HG03045 (cell line): ENCODE measurements around the gene KCNIP3.

ENCODE experiments used
- ATAC-seq: cut with Tn5 transposase; IDR thresholded peaks from one replicate; pipeline ENCODE4 v1.9.1; 2021; ENCODE audit warnings: mild to moderate bottlenecking, moderate library complexity; ENCODE audit not compliant: unreplicated experiment

Gene KCNIP3

DNA sequence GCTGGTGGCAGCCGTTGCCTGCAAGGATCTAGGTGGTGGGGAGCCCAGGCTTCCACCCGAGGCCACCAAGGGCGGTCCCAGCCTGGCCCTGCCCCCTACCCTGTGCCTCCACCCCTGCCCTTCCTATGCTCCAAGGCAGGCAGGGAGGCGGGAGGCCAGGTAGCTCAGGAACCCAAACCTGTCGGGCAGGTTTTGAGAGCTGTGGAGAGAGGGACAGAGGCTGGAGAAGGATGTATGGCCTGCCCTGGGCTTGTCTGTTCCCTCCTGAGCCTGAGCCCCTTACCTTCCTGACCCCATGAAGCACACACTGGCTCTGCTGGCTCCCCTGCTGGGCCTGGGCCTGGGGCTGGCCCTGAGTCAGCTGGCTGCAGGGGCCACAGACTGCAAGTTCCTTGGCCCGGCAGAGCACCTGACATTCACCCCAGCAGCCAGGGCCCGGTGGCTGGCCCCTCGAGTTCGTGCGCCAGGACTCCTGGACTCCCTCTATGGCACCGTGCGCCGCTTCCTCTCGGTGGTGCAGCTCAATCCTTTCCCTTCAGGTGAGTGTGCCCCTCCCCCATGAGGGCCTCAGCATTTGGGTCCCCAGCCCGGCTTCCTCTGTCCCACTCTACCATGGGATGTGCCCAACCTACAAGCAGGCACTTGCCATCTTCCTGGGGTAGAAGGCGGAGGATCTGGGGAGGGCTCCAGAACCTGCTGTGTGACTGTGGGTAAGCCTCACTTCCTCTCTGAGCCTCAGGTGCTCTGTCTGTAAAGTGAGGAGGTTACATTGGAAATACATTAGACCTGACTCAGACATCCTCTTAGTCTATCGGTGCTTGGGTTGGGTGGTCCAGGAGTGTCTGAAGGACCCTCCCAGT lies 22.6 kb upstream of the KCNIP3 start, which contains the start of gene PROM2:
Gene PROM2, plus strand, starts transcription at position 159 of the 860 bp plus-strand sequence. Its CDS starts 137 bp downstream, at position 296.
- no peak for ATAC-seq

DNA sequence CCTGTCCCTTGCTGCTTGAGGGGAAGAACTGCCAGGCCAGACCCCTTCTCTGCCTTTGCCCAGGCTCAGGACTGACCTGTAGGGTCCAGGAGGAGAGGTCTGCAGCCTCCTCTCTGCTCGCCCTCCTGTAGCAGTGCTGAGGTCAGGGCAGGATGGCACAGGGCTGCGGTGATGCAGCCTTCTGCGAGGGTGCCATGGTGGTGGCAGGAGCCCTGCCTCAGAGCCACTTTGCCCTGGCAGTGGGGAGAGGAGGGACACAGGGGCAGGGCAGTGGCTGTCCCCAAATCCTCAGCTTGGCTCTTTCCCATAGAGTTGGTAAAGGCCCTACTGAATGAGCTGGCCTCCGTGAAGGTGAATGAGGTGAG lies 22.0 kb upstream of the KCNIP3 start:
- no peak for ATAC-seq

DNA sequence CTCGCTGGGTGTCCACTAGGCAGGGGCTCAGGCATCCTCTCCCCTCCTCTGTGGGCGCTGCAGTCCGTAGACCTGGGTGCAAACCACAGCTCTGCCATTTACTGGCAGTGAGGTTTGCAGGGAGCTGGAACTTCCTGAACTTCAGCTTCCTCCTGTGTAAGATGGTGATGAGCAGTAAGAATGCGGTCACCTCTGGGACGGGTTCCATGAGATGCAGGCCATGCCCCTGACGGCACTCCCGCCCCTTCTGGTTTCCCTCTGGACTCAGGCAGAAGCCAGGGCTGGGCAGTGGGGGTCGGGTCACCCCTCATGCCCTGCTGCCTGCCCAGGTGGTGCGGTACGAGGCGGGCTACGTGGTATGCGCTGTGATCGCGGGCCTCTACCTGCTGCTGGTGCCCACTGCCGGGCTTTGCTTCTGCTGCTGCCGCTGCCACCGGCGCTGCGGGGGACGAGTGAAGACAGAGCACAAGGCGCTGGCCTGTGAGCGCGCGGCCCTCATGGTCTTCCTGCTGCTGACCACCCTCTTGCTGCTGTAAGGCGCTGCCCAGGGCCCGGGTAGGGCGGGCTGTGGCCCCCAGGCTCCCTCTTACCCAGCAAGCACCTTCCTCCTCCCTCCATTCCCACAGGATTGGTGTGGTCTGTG lies 21.4 kb upstream of the KCNIP3 start:
- ATAC-seq: no peak

DNA sequence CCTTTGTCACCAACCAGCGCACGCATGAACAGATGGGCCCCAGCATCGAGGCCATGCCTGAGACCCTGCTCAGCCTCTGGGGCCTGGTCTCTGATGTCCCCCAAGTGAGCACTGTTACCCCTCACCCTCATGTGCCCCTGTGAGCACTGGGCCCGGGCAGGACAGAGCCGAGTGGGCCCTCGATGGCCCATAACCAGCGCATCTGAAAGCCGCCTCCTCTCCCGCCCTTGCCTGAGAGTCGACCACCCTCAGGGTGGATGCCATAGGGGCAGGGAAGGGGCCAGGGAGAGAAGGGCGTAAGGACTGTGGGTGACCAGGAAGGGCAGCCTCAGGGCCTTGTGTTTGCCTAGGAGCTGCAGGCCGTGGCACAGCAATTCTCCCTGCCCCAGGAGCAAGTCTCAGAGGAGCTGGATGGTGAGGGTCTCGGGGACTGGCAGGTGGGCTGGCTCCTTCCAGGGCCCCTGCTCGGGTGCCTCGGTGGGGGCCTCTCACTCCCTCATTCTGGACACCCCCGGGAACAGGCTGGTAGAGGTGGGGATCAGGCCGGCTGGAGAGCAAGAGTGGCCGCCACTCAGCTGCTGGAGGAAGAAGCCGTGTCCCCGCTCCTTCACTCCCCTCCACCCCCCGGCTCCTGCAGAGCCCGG lies 20.8 kb upstream of the KCNIP3 start:
- ATAC-seq: no peak

- no peak for ATAC-seq
Measured at GRCh38 chr2:95276888-95277245, 20.3 kb upstream of the KCNIP3 start.

GRCh38 chr2:95277246-95277906 lies 19.8 kb upstream of the KCNIP3 start:
- ATAC-seq: no peak

GRCh38 chr2:95278051-95278471 lies 19.1 kb upstream of the KCNIP3 start:
- no peak for ATAC-seq

GRCh38 chr2:95278637-95279225 lies 18.4 kb upstream of the KCNIP3 start:
- no peak for ATAC-seq

DNA sequence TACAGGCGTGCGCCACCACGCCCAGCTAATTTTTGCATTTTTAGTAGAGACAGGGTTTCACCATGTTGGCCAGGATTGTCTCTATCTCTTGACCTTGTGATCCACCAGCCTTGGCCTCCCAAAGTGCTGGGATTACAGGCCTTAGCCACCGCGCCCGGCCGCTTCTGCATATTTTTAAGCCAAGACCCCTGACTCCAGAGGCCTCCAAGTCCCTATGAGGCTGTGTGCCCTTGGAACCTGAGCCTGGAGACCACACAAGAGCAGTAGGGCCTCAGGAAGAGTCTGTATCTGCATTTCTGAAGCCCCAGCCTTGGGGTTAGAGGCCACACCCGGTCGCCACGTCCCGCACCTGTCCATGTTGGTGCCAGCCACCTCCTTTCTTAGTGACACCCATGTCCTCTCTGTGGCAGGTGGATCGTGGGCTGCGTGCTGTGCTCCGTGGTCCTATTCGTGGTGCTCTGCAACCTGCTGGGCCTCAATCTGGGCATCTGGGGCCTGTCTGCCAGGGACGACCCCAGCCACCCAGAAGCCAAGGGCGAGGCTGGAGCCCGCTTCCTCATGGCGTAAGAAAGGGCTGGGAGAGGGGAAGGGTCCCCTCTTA lies 17.6 kb upstream of the KCNIP3 start:
- ATAC-seq: no peak

DNA sequence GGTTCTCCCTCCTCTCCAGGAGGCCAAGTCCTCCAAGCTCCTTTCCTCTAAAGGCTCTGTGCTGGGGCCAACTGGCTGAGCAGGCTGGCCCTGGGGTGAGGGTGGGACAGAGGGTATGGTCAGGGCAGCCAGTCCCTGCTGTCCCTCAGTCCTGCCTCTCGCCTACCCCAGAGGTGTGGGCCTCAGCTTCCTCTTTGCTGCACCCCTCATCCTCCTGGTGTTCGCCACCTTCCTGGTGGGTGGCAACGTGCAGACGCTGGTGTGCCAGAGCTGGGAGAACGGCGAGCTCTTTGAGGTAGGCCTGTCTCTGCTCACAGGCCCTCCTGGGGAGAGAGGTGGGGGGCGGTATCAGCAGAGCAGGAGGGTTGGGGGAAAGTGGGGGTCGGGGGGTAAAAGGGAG lies 16.1 kb upstream of the KCNIP3 start:
- no peak for ATAC-seq

GRCh38 chr2:95281786-95282185 lies 15.4 kb upstream of the KCNIP3 start:
- ATAC-seq: no peak

DNA sequence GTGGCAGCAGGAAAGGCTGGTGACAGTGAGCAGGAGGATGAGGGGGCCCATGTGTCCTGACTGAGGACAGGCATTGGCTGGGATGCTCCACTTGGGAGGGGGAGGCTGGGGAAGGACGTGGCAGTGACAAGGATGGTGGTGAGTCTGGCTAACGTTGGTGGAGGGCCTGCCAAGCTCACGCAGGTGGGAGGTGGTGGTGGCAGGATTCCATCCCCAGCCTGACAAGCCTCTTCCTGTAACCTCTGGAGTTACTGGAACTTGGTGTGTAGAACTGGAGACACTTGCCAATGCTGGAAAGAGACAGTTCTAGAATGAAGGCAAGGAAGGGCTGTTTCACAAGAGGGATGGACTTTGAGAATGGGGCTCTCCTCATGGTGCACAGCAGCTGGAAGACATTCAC lies 14.7 kb upstream of the KCNIP3 start:
- no peak for ATAC-seq

- ATAC-seq: no peak
Measured at GRCh38 chr2:95283562-95283961, 13.6 kb upstream of the KCNIP3 start.

GRCh38 chr2:95284886-95285541 lies 12.1 kb upstream of the KCNIP3 start:
- no peak for ATAC-seq

- no peak for ATAC-seq
Measured at GRCh38 chr2:95285542-95285932, 11.6 kb upstream of the KCNIP3 start.

DNA sequence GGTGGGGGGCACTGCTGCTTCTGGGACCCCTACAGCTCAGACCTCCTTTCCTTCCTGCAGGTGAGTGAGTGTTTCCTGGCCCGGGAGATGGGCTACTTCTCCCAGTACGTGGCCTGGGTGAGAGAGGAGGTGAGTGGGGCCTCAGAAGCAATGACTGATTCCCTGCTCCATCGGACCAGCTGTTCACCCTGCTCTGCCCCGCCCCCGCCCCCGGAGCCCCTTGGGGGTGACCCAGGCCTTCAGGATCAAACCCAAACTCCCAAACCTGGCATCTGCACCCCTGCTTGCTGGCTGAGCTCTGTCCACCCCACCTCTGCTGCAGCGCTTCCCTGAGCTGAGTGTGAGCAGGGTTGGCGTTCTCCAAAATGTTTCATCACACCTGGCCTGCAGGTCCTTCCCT lies 9.8 kb upstream of the KCNIP3 start:
- no peak for ATAC-seq

DNA sequence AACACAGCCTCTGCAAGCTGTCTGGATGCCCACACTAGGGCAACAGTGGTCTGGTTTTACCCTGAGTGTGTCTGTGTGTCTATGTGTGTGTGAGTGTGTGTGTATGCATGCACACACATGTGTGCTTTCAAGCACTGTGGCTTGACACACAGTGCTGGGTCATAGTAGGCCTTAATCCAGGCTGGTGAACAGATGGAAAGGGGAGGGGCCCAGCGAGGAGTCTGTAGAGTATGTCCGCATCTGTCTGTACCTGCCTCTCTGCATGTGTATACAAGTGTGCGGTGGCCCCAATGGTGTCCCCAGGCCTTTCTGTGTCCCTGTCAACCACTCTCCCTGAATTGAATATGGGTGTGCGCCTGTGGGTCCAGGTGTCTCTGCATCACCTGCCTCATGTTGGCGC lies 9.3 kb upstream of the KCNIP3 start:
- ATAC-seq: no peak

DNA sequence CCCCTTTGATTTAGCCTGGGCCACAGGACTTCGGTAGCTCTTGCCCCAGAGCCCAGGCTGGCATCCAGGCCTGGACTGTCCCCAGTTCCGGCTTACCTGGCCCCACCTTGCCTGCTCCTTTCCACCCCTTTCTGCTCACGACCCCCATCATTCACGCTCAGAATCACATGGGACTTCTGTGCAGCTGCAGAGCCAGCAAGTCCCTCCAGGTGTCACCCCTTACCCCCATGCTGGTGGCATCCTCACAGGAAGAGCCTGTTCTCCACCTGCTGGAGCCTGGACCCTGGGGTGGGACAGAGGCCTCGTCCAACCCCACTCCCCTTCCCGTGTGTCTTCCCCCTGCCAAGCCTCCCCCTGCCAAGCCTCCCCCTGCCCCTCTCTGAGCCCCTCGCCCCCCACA lies 7.9 kb upstream of the KCNIP3 start:
- no peak for ATAC-seq

DNA sequence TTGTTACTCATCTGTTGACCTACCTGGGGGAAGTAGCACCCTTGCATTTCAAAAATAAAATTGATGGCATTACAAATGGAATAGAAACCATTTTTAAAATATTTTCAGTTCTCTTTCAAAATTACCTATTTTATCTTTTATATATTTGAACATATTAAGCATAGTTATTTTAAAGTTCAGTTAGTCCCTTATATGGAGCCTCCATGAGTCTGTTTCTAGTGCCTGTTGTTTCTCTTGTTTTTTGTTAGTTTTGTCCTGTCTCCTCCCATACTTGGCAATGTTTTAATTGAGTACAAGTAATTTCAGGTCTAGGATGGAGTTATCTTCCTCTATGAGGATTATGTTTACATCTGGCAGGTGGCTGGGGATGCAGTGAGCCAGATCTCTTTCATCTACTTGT lies 5.9 kb upstream of the KCNIP3 start:
- no peak for ATAC-seq

GRCh38 chr2:95292623-95293260 lies 4.4 kb upstream of the KCNIP3 start:
- ATAC-seq: no peak
